ENCODE results near the gene TP53I11.

- TF ChIP-seq CTCF (IDR thresholded peaks at IDR 0.05) (no peak), POLR2A (IDR thresholded peaks at IDR 0.05) (no peak)
These were observed 22.5 kb downstream of the TP53I11 start for GRCh38 chr11:44928144-44928543.
